Kidney capillary endothelial cell (primary cell): ENCODE measurements around the gene CDH16.
A peak's percentile ranks its signal among the peaks of the same experiment; 100 is the strongest.

Experiments used
- DNase-seq: peaks from one replicate; pipeline ENCODE4 v3.0.0-alpha.2; 2018; ENCODE audit warnings: low spot score

CDH16 gene

GRCh38 chr16:66894948-66895688 lies 23.6 kb downstream of the CDH16 start:
- DNase-seq = peak; percentile 78

GRCh38 chr16:66894055-66894454 lies 24.6 kb downstream of the CDH16 start:
- DNase-seq = no peak

GRCh38 chr16:66891797-66892196 lies 26.9 kb downstream of the CDH16 start:
- no peak for DNase-seq

- DNase-seq = no peak
Observed at GRCh38 chr16:66891360-66891759, 27.3 kb downstream of the CDH16 start.

- no peak for DNase-seq
Observed at GRCh38 chr16:66890799-66891198, 27.9 kb downstream of the CDH16 start.

GRCh38 chr16:66889622-66890021 lies 29.1 kb downstream of the CDH16 start:
- DNase-seq = no peak

GRCh38 chr16:66888647-66889615 lies 29.8 kb downstream of the CDH16 start:
- DNase-seq = no peak

- DNase-seq = no peak
Observed at GRCh38 chr16:66886914-66887313, 31.8 kb downstream of the CDH16 start.

- DNase-seq = no peak
Observed at GRCh38 chr16:66886321-66886720, 32.4 kb downstream of the CDH16 start.

GRCh38 chr16:66885491-66885890 lies 33.2 kb downstream of the CDH16 start:
- no peak for DNase-seq

GRCh38 chr16:66882702-66883101 lies 36.0 kb downstream of the CDH16 start:
- no peak for DNase-seq

GRCh38 chr16:66881964-66882508 lies 36.6 kb downstream of the CDH16 start:
- DNase-seq = no peak

GRCh38 chr16:66881560-66881959 lies 37.1 kb downstream of the CDH16 start:
- DNase-seq = no peak

GRCh38 chr16:66881014-66881417 lies 37.7 kb downstream of the CDH16 start:
- DNase-seq = no peak

GRCh38 chr16:66880288-66881013 lies 38.2 kb downstream of the CDH16 start, which contains the start of gene PDP2:
PDP2 (plus strand) TSS chr16:66880515; CDS start chr16:66884285, 3,770 bp downstream.
- DNase-seq = peak; percentile 92

GRCh38 chr16:66878067-66878466 lies 40.6 kb downstream of the CDH16 start:
- DNase-seq = no peak

- no peak for DNase-seq
Observed at GRCh38 chr16:66874079-66874775, 44.5 kb downstream of the CDH16 start.

GRCh38 chr16:66873685-66874055 lies 45.0 kb downstream of the CDH16 start:
- DNase-seq = no peak

- peak; percentile 100 for DNase-seq
Observed at GRCh38 chr16:66872943-66873684, 45.6 kb downstream of the CDH16 start.

GRCh38 chr16:66872559-66872942 lies 46.1 kb downstream of the CDH16 start:
- no peak for DNase-seq

GRCh38 chr16:66871840-66872239 lies 46.8 kb downstream of the CDH16 start:
- DNase-seq = no peak
